Measurements from ENCODE around the gene OR2G3. TPM values are rescaled to one million over a fixed set of nuclear protein-coding genes. Genes with fewer than 3 reads are reported as not detected.

Gene OR2G3
- total and polyA plus RNA-seq, 2 of the 4 experiments (the other 2 are of a cell fraction): not detected

- Histone ChIP-seq H2BK15ac (ENCODE audit: low read depth, low read length) (no peak overlapping the region), H2BK120ac (ENCODE audit: low read depth, low read length) (no peak overlapping the region), H3K27ac (ENCODE audit: insufficient read depth, low read length) (no peak overlapping the region), H3K9me1 (ENCODE audit: insufficient read depth, low read length) (no peaks in the 10 kb centered on the region), H4K5ac (ENCODE audit: low read depth, low read length) (no peak overlapping the region), H2BK5ac (ENCODE audit: low read depth, low read length, poor library complexity, severe bottlenecking) (no peak overlapping the region), H4K91ac (ENCODE audit: insufficient read depth, low read depth, low read length) (no peak overlapping the region), H2BK20ac (ENCODE audit: low read depth, low read length) (no peak overlapping the region), H2AFZ (replicated peaks; ENCODE audit: low read length, poor library complexity) (no peak overlapping the region), H3K9me3 (ENCODE audit: control insufficient read depth, insufficient read depth, low read length) (peaks cover 7% of the 10 kb centered on the region), H3K56ac (ENCODE audit: extremely low read depth, insufficient read depth, low read length) (no peak overlapping the region), H4K8ac (ENCODE audit: low read depth in 2 of 2, low read length in 2 of 2) (no peak overlapping the region), H4K20me1 (ENCODE audit: insufficient read depth, low read length) (no peaks in the 10 kb centered on the region), H3K4me1 (ENCODE audit: control insufficient read depth, insufficient read depth, low read length) (no peaks in the 10 kb centered on the region), H3K18ac (ENCODE audit: low read depth, low read length) (no peak overlapping the region), H3K4me2 (ENCODE audit: low read depth, low read length) (no peak overlapping the region), H2AK5ac (ENCODE audit: low read depth, low read length) (no peak overlapping the region), H3K79me1 (ENCODE audit: low read depth in 1 of 2, low read length in 2 of 2) (no peaks in the 10 kb centered on the region), H3K36me3 (ENCODE audit: control insufficient read depth, insufficient read depth, low read length) (no peaks in the 10 kb centered on the region), H2AK9ac (replicated peaks; ENCODE audit: low read depth, low read length, poor library complexity) (no peak overlapping the region), H3K4me3 (ENCODE audit: insufficient read depth, low read depth, low read length) (no peak overlapping the region), H3K27me3 (ENCODE audit: control insufficient read depth, insufficient read depth, low read length) (no peaks in the 10 kb centered on the region), H3K4ac (ENCODE audit: low read depth, low read length) (no peak overlapping the region), H3K23ac (ENCODE audit: low read depth, low read length) (no peak overlapping the region), H3K14ac (replicated peaks; ENCODE audit: low read depth, low read length) (no peak overlapping the region), H3K9ac (ENCODE audit: low read depth, low read length) (no peak overlapping the region)
- BruUV-seq (replicated peaks): no TSS peak
- ATAC-seq (ENCODE audit: low read depth) (no peak), DNase-seq (no peak)
- ChIA-PET POLR2A (ENCODE audit: unreplicated experiment) (no interaction called here), CTCF (no interaction called here)
- dilution Hi-C loops (cut with HindIII; ENCODE audit: low sequenced_read_pairs, unreplicated experiment) (no loop called here), in situ Hi-C loops (cut with MboI; ENCODE audit: low sequenced_read_pairs) (no loop called here), intact Hi-C loops (cut with micrococcal nuclease) (no loop called here)
- no CpG with 5 or more reads among the region's 2 CpGs for WGBS, 2 experiments (ENCODE audit: extremely low coverage in 2 of 2, insufficient read length in 1 of 2)
- no peak for TF ChIP-seq RAD21 (IDR thresholded peaks at IDR 0.05; ENCODE audit: low read length)
Observed at GRCh38 chr1:247647864-247648263, 42.5 kb downstream of the OR2G3 start.
